GM23338 (cell line): ENCODE measurements around the gene GLT6D1. TPM values are rescaled to one million over a fixed set of nuclear protein-coding genes. Genes with fewer than 3 reads are reported as not detected.

Source experiments
- ATAC-seq: fragments of 200-7000 bp; cut with Tn5 transposase; 3 replicates; pipeline ENCODE4 v1.9.1; 2020
- DNase-seq: peaks from one replicate; pipeline ENCODE4 v3.0.0-alpha.2; 2015; ENCODE audit warnings: low spot score
- H2AFZ ChIP-seq: fragments of 200-600 bp; sonication (generic); 2 replicates; pipeline ENCODE4 v1.8.0; 2016; ENCODE audit warnings: antibody characterized with exemption, mild to moderate bottlenecking, moderate library complexity
- H3F3A ChIP-seq: fragments of 200-600 bp; sonication (generic); replicated peaks from 2 replicates; pipeline ENCODE4 v1.8.0; 2017; ENCODE audit warnings: antibody characterized with exemption, mixed run types, low read depth
- H3K27ac ChIP-seq: fragments of 200-600 bp; sonication (generic); 2 replicates; pipeline ENCODE4 v1.6.1; 2016; ENCODE audit warnings: low read depth
- H3K27me3 ChIP-seq: fragments of 200-600 bp; sonication (generic); 2 replicates; pipeline ENCODE4 v1.8.0; 2016; ENCODE audit warnings: mild to moderate bottlenecking, mixed run types, moderate library complexity; ENCODE audit not compliant: insufficient read depth
- H3K36me3 ChIP-seq: fragments of 200-600 bp; sonication (generic); 2 replicates; pipeline ENCODE4 v1.8.0; 2016; ENCODE audit warnings: mild to moderate bottlenecking; ENCODE audit not compliant: insufficient read depth
- H3K4me1 ChIP-seq: fragments of 200-600 bp; sonication (generic); 2 replicates; pipeline ENCODE4 v1.8.0; 2016; ENCODE audit warnings: mild to moderate bottlenecking, moderate library complexity; ENCODE audit not compliant: insufficient read depth
- H3K4me2 ChIP-seq: fragments of 200-600 bp; sonication (generic); 2 replicates; pipeline ENCODE4 v1.7.1; 2017; ENCODE audit warnings: mixed run types
- H3K4me3 ChIP-seq: fragments of 200-600 bp; sonication (generic); 2 replicates; pipeline ENCODE4 v1.6.1; 2016; ENCODE audit warnings: mixed run types
- H3K79me2 ChIP-seq: fragments of 200-600 bp; sonication (generic); replicated peaks from 2 replicates; pipeline ENCODE4 v1.8.0; 2017; ENCODE audit warnings: mild to moderate bottlenecking; ENCODE audit not compliant: insufficient read depth
- H3K9me2 ChIP-seq: fragments of 200-600 bp; sonication (generic); 2 replicates; pipeline ENCODE4 v1.8.0; 2017; ENCODE audit not compliant: insufficient read depth
- H4K20me1 ChIP-seq: fragments of 200-600 bp; sonication (generic); replicated peaks from 2 replicates; pipeline ENCODE4 v1.8.0; 2017; ENCODE audit warnings: mild to moderate bottlenecking; ENCODE audit not compliant: insufficient read depth
- H3K27ac Mint-ChIP-seq: 2 replicates; pipeline ENCODE4 v1.8.0; 2020; ENCODE audit warnings: inconsistent platforms, mild to moderate bottlenecking, moderate library complexity, mixed read lengths
- H3K27me3 Mint-ChIP-seq: 3 replicates; pipeline ENCODE4 v1.8.0; 2022; ENCODE audit warnings: low read depth, mild to moderate bottlenecking, moderate library complexity, mixed read lengths, inconsistent platforms; ENCODE audit not compliant: insufficient read depth, poor library complexity
- H3K36me3 Mint-ChIP-seq: 3 replicates; pipeline ENCODE4 v1.8.0; 2021; ENCODE audit warnings: low read depth, mild to moderate bottlenecking, inconsistent platforms, moderate library complexity, mixed read lengths
- H3K4me1 Mint-ChIP-seq: 3 replicates; pipeline ENCODE4 v1.8.0; 2020; ENCODE audit warnings: mild to moderate bottlenecking, inconsistent platforms, mixed read lengths
- H3K4me3 Mint-ChIP-seq: 3 replicates; pipeline ENCODE4 v1.8.0; 2021; ENCODE audit warnings: moderate library complexity, mild to moderate bottlenecking, inconsistent platforms, mixed read lengths
- H3K9me3 Mint-ChIP-seq: 3 replicates; pipeline ENCODE4 v1.8.0; 2020; ENCODE audit warnings: moderate library complexity, mild to moderate bottlenecking, inconsistent platforms, mixed read lengths
- CREB1 ChIP-seq: fragments of 250-450 bp; sonication (Bioruptor Pico); IDR thresholded peaks from 2 replicates; pipeline ENCODE4 v1.5.0; 2020; ENCODE audit warnings: low read depth, mild to moderate bottlenecking, moderate library complexity
- ETS1 ChIP-seq: IDR thresholded peaks from 2 replicates; pipeline ENCODE4 v1.6.1; 2016; ENCODE audit warnings: antibody characterized with exemption
- EZH2 ChIP-seq: fragments of 200-600 bp; sonication (generic); IDR thresholded peaks from one replicate; pipeline ENCODE4 v1.8.0; 2017; ENCODE audit warnings: antibody characterized with exemption, mild to moderate bottlenecking, low read depth; ENCODE audit not compliant: unreplicated experiment
- EZH2phosphoT487 ChIP-seq: fragments of 200-600 bp; sonication (generic); IDR thresholded peaks from one replicate; pipeline ENCODE4 v1.8.1; 2018; ENCODE audit warnings: antibody characterized with exemption; ENCODE audit not compliant: unreplicated experiment
- JUNB ChIP-seq: IDR thresholded peaks from one replicate; pipeline ENCODE4 v1.6.1; 2016; ENCODE audit warnings: antibody characterized with exemption; ENCODE audit not compliant: unreplicated experiment
- NANOG ChIP-seq: IDR thresholded peaks from 2 replicates; pipeline ENCODE4 v1.6.1; 2016; ENCODE audit warnings: antibody characterized with exemption, borderline replicate concordance
- POLR2AphosphoS5 ChIP-seq: IDR thresholded peaks from 2 replicates; pipeline ENCODE4 v1.6.1; 2016; ENCODE audit warnings: antibody characterized with exemption, low read depth
- STAT1 ChIP-seq: IDR thresholded peaks from one replicate; pipeline ENCODE4 v1.6.1; 2016; ENCODE audit warnings: antibody characterized with exemption; ENCODE audit not compliant: unreplicated experiment
- ZNF114 ChIP-seq: fragments of 250-450 bp; sonication (Bioruptor Pico); IDR thresholded peaks from 2 replicates; pipeline ENCODE4 v1.5.0; 2020; ENCODE audit warnings: mild to moderate bottlenecking, moderate library complexity
- ZNF331 ChIP-seq: fragments of 250-450 bp; sonication (Bioruptor Pico); IDR thresholded peaks from 2 replicates; pipeline ENCODE4 v1.5.0; 2020; ENCODE audit warnings: low read depth, mild to moderate bottlenecking, moderate library complexity
- ZNF462 ChIP-seq: fragments of 250-450 bp; sonication (Bioruptor Pico); IDR thresholded peaks from 2 replicates; pipeline ENCODE4 v1.5.0; 2020; ENCODE audit warnings: mild to moderate bottlenecking, moderate library complexity
- polyA plus RNA-seq: library from polyadenylated mRNA; unstranded; fragments of >200 nt; fragmentation: Nextera tagmentation; extraction: Ambion mirVana; gene quantifications from 2 replicates; pipeline ENCODE4 v1.2.1, GENCODE V29; 2016
- total RNA-seq: library from RNA; depleted of rRNA; stranded (reverse); fragments of >200 nt; shearing (Covaris generic); gene quantifications from 2 replicates; pipeline ENCODE4 v1.2.3, GENCODE V29; 2014
- TF ChIP-seq, protein P1 (sequence below): IDR thresholded peaks from one replicate; pipeline ENCODE4 v1.6.1; 2018; ENCODE audit warnings: antibody characterized with exemption; ENCODE audit not compliant: unreplicated experiment
- TF ChIP-seq, protein P2 (sequence below), 2 experiments: fragments of 200-600 bp in 1 of 2; sonication (generic) in 1 of 2; conservative IDR thresholded peaks; 2 replicates each; pipeline versions ENCODE4 v1.5.1 to v1.6.1; 2016 to 2017; ENCODE audit warnings: antibody characterized with exemption in 2 of 2, low read depth in 2 of 2, mild to moderate bottlenecking in 2 of 2, moderate library complexity in 1 of 2

The GLT6D1 gene
- total and polyA plus RNA-seq, 2 experiments from 2014 or later: not detected

GRCh38 chr9:135589596-135590485 is 49.5 kb downstream of the GLT6D1 start:
- TF ChIP-seq STAT1: no peak
- TF ChIP-seq ZNF114 (CRISPR knock-in tag): no peak
- no peak for TF ChIP-seq NANOG
- TF ChIP-seq EZH2phosphoT487: no peak
- TF ChIP-seq JUNB: no peak
- TF ChIP-seq POLR2AphosphoS5: no peak
- TF ChIP-seq ZNF331 (CRISPR knock-in tag): no peak
- no peak for TF ChIP-seq CREB1 (CRISPR knock-in tag)
- no peak for TF ChIP-seq ZNF462 (CRISPR knock-in tag)
- TF ChIP-seq, protein P1, sequence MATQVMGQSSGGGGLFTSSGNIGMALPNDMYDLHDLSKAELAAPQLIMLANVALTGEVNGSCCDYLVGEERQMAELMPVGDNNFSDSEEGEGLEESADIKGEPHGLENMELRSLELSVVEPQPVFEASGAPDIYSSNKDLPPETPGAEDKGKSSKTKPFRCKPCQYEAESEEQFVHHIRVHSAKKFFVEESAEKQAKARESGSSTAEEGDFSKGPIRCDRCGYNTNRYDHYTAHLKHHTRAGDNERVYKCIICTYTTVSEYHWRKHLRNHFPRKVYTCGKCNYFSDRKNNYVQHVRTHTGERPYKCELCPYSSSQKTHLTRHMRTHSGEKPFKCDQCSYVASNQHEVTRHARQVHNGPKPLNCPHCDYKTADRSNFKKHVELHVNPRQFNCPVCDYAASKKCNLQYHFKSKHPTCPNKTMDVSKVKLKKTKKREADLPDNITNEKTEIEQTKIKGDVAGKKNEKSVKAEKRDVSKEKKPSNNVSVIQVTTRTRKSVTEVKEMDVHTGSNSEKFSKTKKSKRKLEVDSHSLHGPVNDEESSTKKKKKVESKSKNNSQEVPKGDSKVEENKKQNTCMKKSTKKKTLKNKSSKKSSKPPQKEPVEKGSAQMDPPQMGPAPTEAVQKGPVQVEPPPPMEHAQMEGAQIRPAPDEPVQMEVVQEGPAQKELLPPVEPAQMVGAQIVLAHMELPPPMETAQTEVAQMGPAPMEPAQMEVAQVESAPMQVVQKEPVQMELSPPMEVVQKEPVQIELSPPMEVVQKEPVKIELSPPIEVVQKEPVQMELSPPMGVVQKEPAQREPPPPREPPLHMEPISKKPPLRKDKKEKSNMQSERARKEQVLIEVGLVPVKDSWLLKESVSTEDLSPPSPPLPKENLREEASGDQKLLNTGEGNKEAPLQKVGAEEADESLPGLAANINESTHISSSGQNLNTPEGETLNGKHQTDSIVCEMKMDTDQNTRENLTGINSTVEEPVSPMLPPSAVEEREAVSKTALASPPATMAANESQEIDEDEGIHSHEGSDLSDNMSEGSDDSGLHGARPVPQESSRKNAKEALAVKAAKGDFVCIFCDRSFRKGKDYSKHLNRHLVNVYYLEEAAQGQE: no peak
- TF ChIP-seq, protein P2, sequence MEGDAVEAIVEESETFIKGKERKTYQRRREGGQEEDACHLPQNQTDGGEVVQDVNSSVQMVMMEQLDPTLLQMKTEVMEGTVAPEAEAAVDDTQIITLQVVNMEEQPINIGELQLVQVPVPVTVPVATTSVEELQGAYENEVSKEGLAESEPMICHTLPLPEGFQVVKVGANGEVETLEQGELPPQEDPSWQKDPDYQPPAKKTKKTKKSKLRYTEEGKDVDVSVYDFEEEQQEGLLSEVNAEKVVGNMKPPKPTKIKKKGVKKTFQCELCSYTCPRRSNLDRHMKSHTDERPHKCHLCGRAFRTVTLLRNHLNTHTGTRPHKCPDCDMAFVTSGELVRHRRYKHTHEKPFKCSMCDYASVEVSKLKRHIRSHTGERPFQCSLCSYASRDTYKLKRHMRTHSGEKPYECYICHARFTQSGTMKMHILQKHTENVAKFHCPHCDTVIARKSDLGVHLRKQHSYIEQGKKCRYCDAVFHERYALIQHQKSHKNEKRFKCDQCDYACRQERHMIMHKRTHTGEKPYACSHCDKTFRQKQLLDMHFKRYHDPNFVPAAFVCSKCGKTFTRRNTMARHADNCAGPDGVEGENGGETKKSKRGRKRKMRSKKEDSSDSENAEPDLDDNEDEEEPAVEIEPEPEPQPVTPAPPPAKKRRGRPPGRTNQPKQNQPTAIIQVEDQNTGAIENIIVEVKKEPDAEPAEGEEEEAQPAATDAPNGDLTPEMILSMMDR (conservative IDR thresholded peaks at IDR 0.05; ENCODE audit: low read depth in 2 of 2): no peak
- TF ChIP-seq EZH2: no peak
- TF ChIP-seq ETS1: no peak
- Mint-ChIP-seq H3K4me3 (no peak overlapping the region), H3K9me3 (no peaks in the 10 kb centered on the region; the same call in 1 of the 3 replicates)

More at GRCh38 chr9:135589596-135590485, 49.5 kb downstream of the GLT6D1 start:
- Histone ChIP-seq H3F3A (no peaks in the 10 kb centered on the region), H3K4me2 (no peak overlapping the region), H4K20me1 (no peaks in the 10 kb centered on the region), H3K4me3 (no peak overlapping the region), H3K9me2 (no peaks in the 10 kb centered on the region), H3K36me3 (no peaks in the 10 kb centered on the region), H2AFZ (no peak overlapping the region), H3K27ac (no peak overlapping the region), H3K4me1 (no peaks in the 10 kb centered on the region), H3K79me2 (no peaks in the 10 kb centered on the region), H3K27me3 (no peaks in the 10 kb centered on the region)
- DNase-seq (no peak), ATAC-seq (no peak)
- H3K27me3 Mint-ChIP-seq: peaks cover 6% of the 10 kb centered on the region
- H3K4me1 Mint-ChIP-seq: no peaks in the 10 kb centered on the region
- H3K27ac Mint-ChIP-seq: no peak overlapping the region
- H3K36me3 Mint-ChIP-seq: no peaks in the 10 kb centered on the region
